NOMO-1 (cell line): ENCODE measurements around the gene HAPLN1.

Source experiments
- DNase-seq, 2 experiments: peaks; one replicate each; lab custom pipeline; 2025; ENCODE audit not compliant: unreplicated experiment in 2 of 2; lab: John Stamatoyannopoulos, UW

The HAPLN1 gene

GRCh38 chr5:83653669-83654068 lies 67.0 kb downstream of the HAPLN1 start:
- no peak for DNase-seq

- no peak for DNase-seq
Observed at GRCh38 chr5:83645936-83646335, 74.7 kb downstream of the HAPLN1 start.

GRCh38 chr5:83644301-83644700 lies 76.4 kb downstream of the HAPLN1 start:
- DNase-seq: no peak

- DNase-seq: peak in 1 of 2 experiments; percentile 46
Observed at GRCh38 chr5:83641946-83642345, 78.7 kb downstream of the HAPLN1 start.

GRCh38 chr5:83639911-83640310 lies 80.7 kb downstream of the HAPLN1 start:
- DNase-seq: no peak

- DNase-seq: no peak
Observed at GRCh38 chr5:83636156-83636555, 84.5 kb downstream of the HAPLN1 start.

- DNase-seq: no peak
Observed at GRCh38 chr5:83633285-83633684, 87.4 kb downstream of the HAPLN1 start.

GRCh38 chr5:83632874-83633273 lies 87.8 kb downstream of the HAPLN1 start:
- no peak for DNase-seq

- DNase-seq: no peak
Observed at GRCh38 chr5:83628360-83628759, 92.3 kb downstream of the HAPLN1 start.

GRCh38 chr5:83614841-83615240 lies 105.8 kb downstream of the HAPLN1 start:
- DNase-seq: no peak

- peak; percentile 15 to 62 for DNase-seq
Observed at GRCh38 chr5:83608122-83608521, 112.5 kb downstream of the HAPLN1 start.

GRCh38 chr5:83595217-83595616 lies 125.4 kb downstream of the HAPLN1 start:
- no peak for DNase-seq

- no peak for DNase-seq
Observed at GRCh38 chr5:83590966-83591365, 129.7 kb downstream of the HAPLN1 start.

- DNase-seq: no peak
Observed at GRCh38 chr5:83589786-83590185, 130.9 kb downstream of the HAPLN1 start.
